Astrocyte (in vitro differentiated cells and primary cell): ENCODE measurements around the gene SCAP. TPM values are rescaled to one million over a fixed set of nuclear protein-coding genes. Genes with fewer than 3 reads are reported as not detected.

Source experiments
- DNase-seq: peaks from one replicate; pipeline ENCODE4 v3.0.0-alpha.2; 2010; ENCODE audit warnings: low read depth
- FAIRE-seq: peaks from 2 replicates; lab custom pipeline; 2011; peaks lifted over from hg19 to GRCh38; lab: Jason Lieb, UNC
- H2AFZ ChIP-seq: 2 replicates; pipeline ENCODE4 v1.6.0; 2012; ENCODE audit warnings: low read depth, low read length, inconsistent platforms
- H3K27ac ChIP-seq: 2 replicates; pipeline ENCODE4 v1.5.1; 2011; ENCODE audit warnings: low read depth, low read length, inconsistent platforms
- H3K27me3 ChIP-seq: 2 replicates; pipeline ENCODE4 v1.6.0; 2011; ENCODE audit warnings: low read length, inconsistent platforms; ENCODE audit not compliant: insufficient read depth
- H3K36me3 ChIP-seq: 2 replicates; pipeline ENCODE4 v1.5.1; 2011; ENCODE audit warnings: low read length, inconsistent platforms; ENCODE audit not compliant: insufficient read depth
- H3K4me1 ChIP-seq: 2 replicates; pipeline ENCODE4 v1.5.1; 2011; ENCODE audit warnings: low read length, inconsistent platforms; ENCODE audit not compliant: insufficient read depth
- H3K4me2 ChIP-seq: 2 replicates; pipeline ENCODE4 v1.6.0; 2012; ENCODE audit warnings: low read length, inconsistent platforms
- H3K4me3 ChIP-seq: 2 replicates; pipeline ENCODE4 v1.5.1; 2011; ENCODE audit warnings: low read depth, mild to moderate bottlenecking, low read length, inconsistent platforms; ENCODE audit not compliant: insufficient read depth
- H3K79me2 ChIP-seq: 2 replicates; pipeline ENCODE4 v1.6.0; 2012; ENCODE audit warnings: mild to moderate bottlenecking, low read length, inconsistent platforms; ENCODE audit not compliant: insufficient read depth
- H3K9ac ChIP-seq: 2 replicates; pipeline ENCODE4 v1.6.0; 2012; ENCODE audit warnings: mild to moderate bottlenecking, low read length, inconsistent platforms
- H3K9me3 ChIP-seq: 2 replicates; pipeline ENCODE4 v1.5.1; 2012; ENCODE audit warnings: low read depth, mild to moderate bottlenecking, low read length, inconsistent platforms; ENCODE audit not compliant: insufficient read depth
- H4K20me1 ChIP-seq: 2 replicates; pipeline ENCODE4 v1.6.0; 2012; ENCODE audit warnings: low read length, inconsistent platforms; ENCODE audit not compliant: insufficient read depth
- H3K27ac Mint-ChIP-seq: one replicate; pipeline ENCODE4 v1.8.0; 2021; ENCODE audit warnings: mild to moderate bottlenecking, mixed read lengths; ENCODE audit not compliant: unreplicated experiment
- H3K27me3 Mint-ChIP-seq: one replicate; pipeline ENCODE4 v1.8.0; 2021; ENCODE audit warnings: low read depth, mixed read lengths; ENCODE audit not compliant: unreplicated experiment
- H3K36me3 Mint-ChIP-seq: one replicate; pipeline ENCODE4 v1.8.0; 2021; ENCODE audit warnings: low read depth, mixed read lengths; ENCODE audit not compliant: unreplicated experiment
- H3K4me1 Mint-ChIP-seq: one replicate; pipeline ENCODE4 v1.8.0; 2021; ENCODE audit warnings: low read depth, mixed read lengths; ENCODE audit not compliant: unreplicated experiment
- H3K4me3 Mint-ChIP-seq: one replicate; pipeline ENCODE4 v1.8.0; 2021; ENCODE audit warnings: mild to moderate bottlenecking, moderate library complexity, mixed read lengths; ENCODE audit not compliant: unreplicated experiment
- H3K9me3 Mint-ChIP-seq: one replicate; pipeline ENCODE4 v1.8.0; 2021; ENCODE audit warnings: mild to moderate bottlenecking, mixed read lengths; ENCODE audit not compliant: unreplicated experiment
- EZH2 ChIP-seq: IDR thresholded peaks from 2 replicates; pipeline ENCODE4 v1.6.1; 2012; ENCODE audit warnings: mild to moderate bottlenecking, low read length, inconsistent platforms; ENCODE audit not compliant: insufficient read depth
- total RNA-seq: library from RNA; stranded (reverse); gene quantifications from 2 replicates; pipeline ENCODE4 v1.2.1, GENCODE V29; 2021
- TF ChIP-seq, protein P1 (sequence below): IDR thresholded peaks from 2 replicates; pipeline ENCODE4 v1.5.1; 2011; ENCODE audit warnings: low read depth, mild to moderate bottlenecking, inconsistent platforms, low read length, moderate library complexity; ENCODE audit not compliant: insufficient read depth

SCAP gene
- total RNA-seq, 1 donor from 2014 or later: 47.9 TPM

DNA sequence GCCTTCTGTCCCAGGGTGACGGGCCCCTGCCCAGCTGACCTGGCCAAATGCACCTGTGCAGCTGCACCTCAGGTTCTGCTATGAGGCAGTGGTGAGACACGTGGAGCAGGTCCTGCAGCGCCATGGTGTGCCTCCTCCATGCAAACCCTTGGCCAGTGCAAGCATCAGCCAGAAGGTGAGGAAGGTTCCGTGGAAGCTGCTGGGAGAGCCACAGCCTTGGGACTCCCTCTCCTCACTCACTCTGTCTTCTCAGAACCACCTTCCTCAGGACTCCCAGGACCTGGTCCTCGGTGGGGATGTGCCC is 63.3 kb downstream of the SCAP start:
- Mint-ChIP-seq H3K4me3 (no peak overlapping the region), H3K27ac (no peak overlapping the region), H3K4me1 (no peaks in the 10 kb centered on the region), H3K27me3 (no peaks in the 10 kb centered on the region), H3K9me3 (no peaks in the 10 kb centered on the region), H3K36me3 (peaks cover 16% of the 10 kb centered on the region)
- H3K4me1 ChIP-seq: no peaks in the 10 kb centered on the region
- H3K27me3 ChIP-seq: no peaks in the 10 kb centered on the region
- H3K4me2 ChIP-seq: no peak overlapping the region
- H4K20me1 ChIP-seq: peaks cover 7% of the 10 kb centered on the region
- H2AFZ ChIP-seq: no peak overlapping the region
- no peak for DNase-seq
- no peak overlapping the region for H3K4me3 ChIP-seq
- no peak overlapping the region for H3K9ac ChIP-seq
- no peaks in the 10 kb centered on the region for H3K79me2 ChIP-seq
- no peak overlapping the region for H3K27ac ChIP-seq
- H3K9me3 ChIP-seq: no peaks in the 10 kb centered on the region
- no peak for TF ChIP-seq EZH2
- TF ChIP-seq, protein P1, sequence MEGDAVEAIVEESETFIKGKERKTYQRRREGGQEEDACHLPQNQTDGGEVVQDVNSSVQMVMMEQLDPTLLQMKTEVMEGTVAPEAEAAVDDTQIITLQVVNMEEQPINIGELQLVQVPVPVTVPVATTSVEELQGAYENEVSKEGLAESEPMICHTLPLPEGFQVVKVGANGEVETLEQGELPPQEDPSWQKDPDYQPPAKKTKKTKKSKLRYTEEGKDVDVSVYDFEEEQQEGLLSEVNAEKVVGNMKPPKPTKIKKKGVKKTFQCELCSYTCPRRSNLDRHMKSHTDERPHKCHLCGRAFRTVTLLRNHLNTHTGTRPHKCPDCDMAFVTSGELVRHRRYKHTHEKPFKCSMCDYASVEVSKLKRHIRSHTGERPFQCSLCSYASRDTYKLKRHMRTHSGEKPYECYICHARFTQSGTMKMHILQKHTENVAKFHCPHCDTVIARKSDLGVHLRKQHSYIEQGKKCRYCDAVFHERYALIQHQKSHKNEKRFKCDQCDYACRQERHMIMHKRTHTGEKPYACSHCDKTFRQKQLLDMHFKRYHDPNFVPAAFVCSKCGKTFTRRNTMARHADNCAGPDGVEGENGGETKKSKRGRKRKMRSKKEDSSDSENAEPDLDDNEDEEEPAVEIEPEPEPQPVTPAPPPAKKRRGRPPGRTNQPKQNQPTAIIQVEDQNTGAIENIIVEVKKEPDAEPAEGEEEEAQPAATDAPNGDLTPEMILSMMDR: no peak
- H3K36me3 ChIP-seq: peaks cover 9% of the 10 kb centered on the region
- FAIRE-seq: no peak

DNA sequence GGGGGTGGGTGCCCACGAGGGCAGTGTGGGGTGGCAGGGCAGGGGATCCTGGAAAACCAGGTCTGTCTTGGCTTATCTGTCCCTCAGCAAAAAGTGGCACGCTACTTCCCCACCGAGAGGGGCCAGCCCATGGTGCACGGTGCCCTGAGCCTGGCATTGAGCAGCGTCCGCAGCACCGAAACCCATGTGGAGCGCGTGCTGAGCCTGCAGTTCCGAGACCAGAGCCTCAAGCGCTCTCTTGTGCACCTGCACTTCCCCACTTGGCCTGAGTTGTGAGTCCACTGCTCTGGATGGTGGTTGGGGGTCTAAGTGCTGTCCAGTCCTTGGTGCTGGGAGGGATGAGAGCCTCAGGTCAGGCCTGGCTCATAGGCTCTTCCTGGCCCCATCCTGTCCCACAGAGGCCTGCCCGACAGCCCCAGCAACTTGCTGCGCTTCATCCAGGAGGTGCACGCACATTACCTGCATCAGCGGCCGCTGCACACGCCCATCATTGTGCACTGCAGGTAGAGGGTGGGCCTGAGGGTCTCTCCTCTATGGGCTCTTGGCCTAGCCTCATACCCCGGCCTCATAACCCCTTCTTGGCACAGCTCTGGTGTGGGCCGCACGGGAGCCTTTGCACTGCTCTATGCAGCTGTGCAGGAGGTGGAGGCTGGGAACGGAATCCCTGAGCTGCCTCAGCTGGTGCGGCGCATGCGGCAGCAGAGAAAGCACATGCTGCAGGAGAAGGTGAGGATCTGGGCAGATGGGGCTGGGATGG is 63.9 kb downstream of the SCAP start:
- Histone ChIP-seq H3K9ac (no peak overlapping the region), H3K4me1 (no peaks in the 10 kb centered on the region), H3K79me2 (no peaks in the 10 kb centered on the region), H3K4me2 (no peak overlapping the region), H4K20me1 (peaks cover 10% of the 10 kb centered on the region), H3K9me3 (no peaks in the 10 kb centered on the region), H3K27me3 (no peaks in the 10 kb centered on the region), H3K27ac (no peak overlapping the region), H3K4me3 (no peak overlapping the region), H2AFZ (no peak overlapping the region), H3K36me3 (peaks cover 11% of the 10 kb centered on the region)
- no peak overlapping the region for H3K4me3 Mint-ChIP-seq
- TF ChIP-seq EZH2: no peak
- TF ChIP-seq, protein P1: no peak
- no peaks in the 10 kb centered on the region for H3K9me3 Mint-ChIP-seq
- no peaks in the 10 kb centered on the region for H3K27me3 Mint-ChIP-seq
- no peaks in the 10 kb centered on the region for H3K4me1 Mint-ChIP-seq
- no peak overlapping the region for H3K27ac Mint-ChIP-seq
- FAIRE-seq (no peak), DNase-seq (no peak)
- peaks cover 15% of the 10 kb centered on the region for H3K36me3 Mint-ChIP-seq
